NB4 (cell line): ENCODE measurements around the gene CDK11A.
"Not testable (repeated sequence)": the region's sequence is repeated elsewhere in the genome, so short reads cannot be mapped to it uniquely, and the experiment has no call there.

ENCODE experiments used
- MYC ChIP-seq: IDR thresholded peaks from 2 replicates; pipeline ENCODE4 v1.6.1; 2011; ENCODE audit warnings: low read depth, low read length
- POLR2A ChIP-seq: IDR thresholded peaks from 2 replicates; pipeline ENCODE4 v1.6.1; 2011; ENCODE audit warnings: mild to moderate bottlenecking; ENCODE audit not compliant: insufficient read length; ENCODE audit errors: extremely low read depth
- TF ChIP-seq, protein P1 (sequence below): IDR thresholded peaks from one replicate; pipeline ENCODE4 v1.5.1; 2012; ENCODE audit warnings: low read depth, low read length
- TF ChIP-seq, protein P2 (sequence below): IDR thresholded peaks from 2 replicates; pipeline ENCODE4 v1.6.1; 2011; ENCODE audit warnings: low read depth, low read length

DNA sequence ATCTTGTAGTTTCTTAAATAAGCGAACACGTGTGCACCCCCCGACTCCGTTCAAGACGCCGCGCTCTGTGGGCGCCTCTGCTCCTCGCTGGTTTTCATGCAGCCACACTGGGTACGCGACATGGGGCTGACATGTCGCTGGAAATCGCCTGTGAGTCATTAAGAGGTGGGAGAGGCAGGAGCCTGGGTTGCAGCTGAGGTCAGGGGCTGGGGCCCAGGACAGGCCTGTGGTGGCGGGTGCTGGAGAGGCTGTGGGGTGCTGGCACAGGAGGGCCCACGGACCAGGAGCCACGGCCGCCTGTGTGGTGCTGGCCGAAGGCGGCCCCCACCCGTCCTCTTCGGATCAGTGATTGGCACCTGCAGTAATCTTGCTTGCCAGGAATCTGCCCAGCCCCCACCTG is 49.4 kb downstream of the CDK11A start:
- TF ChIP-seq, protein P1, sequence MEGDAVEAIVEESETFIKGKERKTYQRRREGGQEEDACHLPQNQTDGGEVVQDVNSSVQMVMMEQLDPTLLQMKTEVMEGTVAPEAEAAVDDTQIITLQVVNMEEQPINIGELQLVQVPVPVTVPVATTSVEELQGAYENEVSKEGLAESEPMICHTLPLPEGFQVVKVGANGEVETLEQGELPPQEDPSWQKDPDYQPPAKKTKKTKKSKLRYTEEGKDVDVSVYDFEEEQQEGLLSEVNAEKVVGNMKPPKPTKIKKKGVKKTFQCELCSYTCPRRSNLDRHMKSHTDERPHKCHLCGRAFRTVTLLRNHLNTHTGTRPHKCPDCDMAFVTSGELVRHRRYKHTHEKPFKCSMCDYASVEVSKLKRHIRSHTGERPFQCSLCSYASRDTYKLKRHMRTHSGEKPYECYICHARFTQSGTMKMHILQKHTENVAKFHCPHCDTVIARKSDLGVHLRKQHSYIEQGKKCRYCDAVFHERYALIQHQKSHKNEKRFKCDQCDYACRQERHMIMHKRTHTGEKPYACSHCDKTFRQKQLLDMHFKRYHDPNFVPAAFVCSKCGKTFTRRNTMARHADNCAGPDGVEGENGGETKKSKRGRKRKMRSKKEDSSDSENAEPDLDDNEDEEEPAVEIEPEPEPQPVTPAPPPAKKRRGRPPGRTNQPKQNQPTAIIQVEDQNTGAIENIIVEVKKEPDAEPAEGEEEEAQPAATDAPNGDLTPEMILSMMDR: not testable (repeated sequence)
- not testable (repeated sequence) for TF ChIP-seq POLR2A, MYC
- TF ChIP-seq, protein P2, sequence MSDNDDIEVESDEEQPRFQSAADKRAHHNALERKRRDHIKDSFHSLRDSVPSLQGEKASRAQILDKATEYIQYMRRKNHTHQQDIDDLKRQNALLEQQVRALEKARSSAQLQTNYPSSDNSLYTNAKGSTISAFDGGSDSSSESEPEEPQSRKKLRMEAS: not testable (repeated sequence)
